Measurements from ENCODE around the gene VPS33B.

VPS33B gene

DNA sequence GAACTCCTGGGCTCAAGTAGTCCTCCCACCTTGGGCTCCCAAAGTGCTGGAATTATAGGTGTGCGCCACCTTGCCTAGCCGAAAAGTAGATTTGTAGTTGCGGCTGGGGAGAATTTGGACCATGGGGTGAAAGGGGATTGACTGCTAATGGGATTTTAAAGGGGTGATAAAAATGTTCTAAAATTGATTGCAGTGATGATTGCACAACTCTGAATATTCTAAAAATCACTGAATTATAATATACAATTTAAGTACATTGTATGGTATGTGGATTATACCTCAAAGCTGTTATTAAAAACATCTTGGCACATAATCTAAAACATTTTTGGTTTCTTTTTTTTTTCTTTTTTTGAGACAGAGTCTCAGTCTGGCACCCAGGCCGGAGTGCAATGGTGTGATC is 31.9 kb downstream of the VPS33B start:
- peaks cover 98% of the 10 kb centered on the region for H3K79me2 ChIP-seq (ENCODE audit: insufficient read depth, low read length)
- H4K20me1 ChIP-seq (ENCODE audit: insufficient read depth, low read length, poor library complexity, severe bottlenecking) = peaks cover 53% of the 10 kb centered on the region
- TF ChIP-seq, protein P1, sequence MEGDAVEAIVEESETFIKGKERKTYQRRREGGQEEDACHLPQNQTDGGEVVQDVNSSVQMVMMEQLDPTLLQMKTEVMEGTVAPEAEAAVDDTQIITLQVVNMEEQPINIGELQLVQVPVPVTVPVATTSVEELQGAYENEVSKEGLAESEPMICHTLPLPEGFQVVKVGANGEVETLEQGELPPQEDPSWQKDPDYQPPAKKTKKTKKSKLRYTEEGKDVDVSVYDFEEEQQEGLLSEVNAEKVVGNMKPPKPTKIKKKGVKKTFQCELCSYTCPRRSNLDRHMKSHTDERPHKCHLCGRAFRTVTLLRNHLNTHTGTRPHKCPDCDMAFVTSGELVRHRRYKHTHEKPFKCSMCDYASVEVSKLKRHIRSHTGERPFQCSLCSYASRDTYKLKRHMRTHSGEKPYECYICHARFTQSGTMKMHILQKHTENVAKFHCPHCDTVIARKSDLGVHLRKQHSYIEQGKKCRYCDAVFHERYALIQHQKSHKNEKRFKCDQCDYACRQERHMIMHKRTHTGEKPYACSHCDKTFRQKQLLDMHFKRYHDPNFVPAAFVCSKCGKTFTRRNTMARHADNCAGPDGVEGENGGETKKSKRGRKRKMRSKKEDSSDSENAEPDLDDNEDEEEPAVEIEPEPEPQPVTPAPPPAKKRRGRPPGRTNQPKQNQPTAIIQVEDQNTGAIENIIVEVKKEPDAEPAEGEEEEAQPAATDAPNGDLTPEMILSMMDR (conservative IDR thresholded peaks at IDR 0.05; ENCODE audit: low read length) = no peak
- no peak for TF ChIP-seq EZH2phosphoT487 (IDR thresholded peaks at IDR 0.05; ENCODE audit: borderline replicate concordance)
- peak overlapping the region; percentile 87 for H3K4me2 ChIP-seq (ENCODE audit: low read depth, low read length, poor library complexity, severe bottlenecking)
- H3K4me3 ChIP-seq (ENCODE audit: low read length, poor library complexity, severe bottlenecking) = peak overlapping the region; percentile 57
- no peaks in the 10 kb centered on the region for H3K9me3 ChIP-seq (ENCODE audit: insufficient read depth, low read depth, low read length)
- H3K4me1 ChIP-seq (ENCODE audit: insufficient read depth, low read length, poor library complexity, severe bottlenecking) = peaks cover 57% of the 10 kb centered on the region
- H3K9ac ChIP-seq (ENCODE audit: low read depth, low read length, poor library complexity, severe bottlenecking) = no peak overlapping the region
- peaks cover 4% of the 10 kb centered on the region; the same call in 1 of the 2 replicates for H3K36me3 ChIP-seq (ENCODE audit: insufficient read depth, low read length)
- H3K27me3 ChIP-seq (ENCODE audit: insufficient read depth, low read length, poor library complexity, severe bottlenecking) = no peaks in the 10 kb centered on the region
- H2AFZ ChIP-seq (ENCODE audit: low read length) = no peak overlapping the region
- no peaks in the 10 kb centered on the region for H3F3A ChIP-seq (ENCODE audit: low read depth)
- H3K9me2 ChIP-seq (replicated peaks; ENCODE audit: low read depth, low read length) = no peaks in the 10 kb centered on the region

DNA sequence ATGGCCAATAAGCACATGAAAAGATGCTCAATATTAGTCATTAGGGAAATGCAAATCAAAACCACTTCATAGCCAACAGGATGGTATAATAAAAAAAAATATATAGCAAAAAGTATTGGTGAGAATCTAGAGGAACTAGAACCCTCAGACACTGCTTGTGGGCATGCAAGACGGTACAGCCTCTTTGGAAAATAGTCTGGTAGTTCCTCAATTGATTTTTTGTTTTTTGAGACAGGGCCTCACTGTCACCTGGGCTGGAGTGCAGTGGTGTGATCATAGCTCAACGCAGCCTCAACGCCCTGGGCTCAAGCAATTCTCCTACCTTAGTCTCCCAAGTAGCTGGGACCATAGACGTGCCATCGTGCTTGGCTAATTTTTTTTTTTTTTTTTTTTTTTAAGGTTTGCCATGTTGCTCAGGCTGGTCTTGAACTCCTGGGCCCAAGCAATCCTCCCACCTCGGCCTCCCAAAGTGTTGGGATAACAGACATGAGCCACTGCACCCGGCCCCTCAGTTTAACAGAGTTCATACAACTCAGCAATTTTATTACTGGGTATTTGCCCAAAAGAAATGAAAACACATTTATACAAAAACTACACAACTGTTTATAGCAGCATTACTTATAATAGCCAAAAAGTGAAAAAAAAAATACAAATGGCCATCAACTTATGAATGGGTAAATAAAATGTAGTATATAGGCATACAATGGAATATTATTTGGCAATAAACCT is 33.2 kb downstream of the VPS33B start:
- Histone ChIP-seq H3K27me3 (ENCODE audit: insufficient read depth, low read length, poor library complexity, severe bottlenecking) (no peaks in the 10 kb centered on the region), H3K4me3 (ENCODE audit: low read length, poor library complexity, severe bottlenecking) (peak overlapping the region; percentile 67), H4K20me1 (ENCODE audit: insufficient read depth, low read length, poor library complexity, severe bottlenecking) (peaks cover 61% of the 10 kb centered on the region), H2AFZ (ENCODE audit: low read length) (no peak overlapping the region), H3K36me3 (ENCODE audit: insufficient read depth, low read length) (peaks cover 9% of the 10 kb centered on the region; the same call in 1 of the 2 replicates), H3K4me2 (ENCODE audit: low read depth, low read length, poor library complexity, severe bottlenecking) (peak overlapping the region; percentile 85), H3K9me3 (ENCODE audit: insufficient read depth, low read depth, low read length) (no peaks in the 10 kb centered on the region), H3K9ac (ENCODE audit: low read depth, low read length, poor library complexity, severe bottlenecking) (peak overlapping the region; percentile 32), H3K4me1 (ENCODE audit: insufficient read depth, low read length, poor library complexity, severe bottlenecking) (peaks cover 53% of the 10 kb centered on the region), H3K79me2 (ENCODE audit: insufficient read depth, low read length) (peaks cover 99% of the 10 kb centered on the region), H3K9me2 (replicated peaks; ENCODE audit: low read depth, low read length) (no peaks in the 10 kb centered on the region), H3F3A (ENCODE audit: low read depth) (no peaks in the 10 kb centered on the region)
- TF ChIP-seq EZH2phosphoT487 (IDR thresholded peaks at IDR 0.05; ENCODE audit: borderline replicate concordance) = no peak
- TF ChIP-seq, protein P1 (conservative IDR thresholded peaks at IDR 0.05; ENCODE audit: low read length) = no peak

DNA sequence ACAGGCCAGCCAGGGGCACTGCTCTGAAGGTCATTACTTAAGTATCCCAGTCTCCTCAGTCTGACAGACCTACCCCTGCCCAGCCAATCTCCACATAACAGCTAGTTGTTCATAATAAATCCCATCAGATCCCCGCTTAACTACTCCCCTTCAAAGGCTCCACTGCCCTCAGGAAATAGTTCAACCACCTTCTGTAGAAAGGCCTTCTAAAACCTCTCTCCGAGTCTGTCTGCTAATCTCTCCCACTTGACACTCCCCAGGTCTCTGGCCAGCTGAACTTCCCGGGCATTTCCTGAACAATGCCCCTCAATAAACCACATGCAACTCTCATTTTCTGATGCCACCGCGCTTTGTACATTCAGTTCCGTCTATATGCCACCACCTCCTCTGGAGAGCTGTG is 34.1 kb downstream of the VPS33B start:
- Histone ChIP-seq H3K79me2 (ENCODE audit: insufficient read depth, low read length) (peaks cover 99% of the 10 kb centered on the region), H3K4me3 (ENCODE audit: low read length, poor library complexity, severe bottlenecking) (peak overlapping the region; percentile 67), H3F3A (ENCODE audit: low read depth) (no peaks in the 10 kb centered on the region), H3K36me3 (ENCODE audit: insufficient read depth, low read length) (peaks cover 18% of the 10 kb centered on the region), H2AFZ (ENCODE audit: low read length) (no peak overlapping the region), H4K20me1 (ENCODE audit: insufficient read depth, low read length, poor library complexity, severe bottlenecking) (peaks cover 58% of the 10 kb centered on the region), H3K4me2 (ENCODE audit: low read depth, low read length, poor library complexity, severe bottlenecking) (peak overlapping the region; percentile 85), H3K9me3 (ENCODE audit: insufficient read depth, low read depth, low read length) (no peaks in the 10 kb centered on the region), H3K9ac (ENCODE audit: low read depth, low read length, poor library complexity, severe bottlenecking) (peak overlapping the region; percentile 32), H3K27me3 (ENCODE audit: insufficient read depth, low read length, poor library complexity, severe bottlenecking) (no peaks in the 10 kb centered on the region), H3K4me1 (ENCODE audit: insufficient read depth, low read length, poor library complexity, severe bottlenecking) (peaks cover 50% of the 10 kb centered on the region), H3K9me2 (replicated peaks; ENCODE audit: low read depth, low read length) (no peaks in the 10 kb centered on the region)
- no peak for TF ChIP-seq EZH2phosphoT487 (IDR thresholded peaks at IDR 0.05; ENCODE audit: borderline replicate concordance)
- TF ChIP-seq, protein P1 (conservative IDR thresholded peaks at IDR 0.05; ENCODE audit: low read length) = no peak

Data from Loucy (cell line).